Stimulated activated CD4-positive, alpha-beta T cell treated with anti-CD3 and anti-CD28 coated beads, TNF-alpha, amount 100 ng/mL, for 1 hour (primary cell): ENCODE results near the gene SLX9.

ENCODE experiments used
- DNase-seq, 3 donors: peaks; one replicate each; pipeline ENCODE4 v3.0.0-alpha.2; 2020; ENCODE audit warnings: low read depth in 3 of 3, low spot score in 1 of 3

SLX9 gene

DNA sequence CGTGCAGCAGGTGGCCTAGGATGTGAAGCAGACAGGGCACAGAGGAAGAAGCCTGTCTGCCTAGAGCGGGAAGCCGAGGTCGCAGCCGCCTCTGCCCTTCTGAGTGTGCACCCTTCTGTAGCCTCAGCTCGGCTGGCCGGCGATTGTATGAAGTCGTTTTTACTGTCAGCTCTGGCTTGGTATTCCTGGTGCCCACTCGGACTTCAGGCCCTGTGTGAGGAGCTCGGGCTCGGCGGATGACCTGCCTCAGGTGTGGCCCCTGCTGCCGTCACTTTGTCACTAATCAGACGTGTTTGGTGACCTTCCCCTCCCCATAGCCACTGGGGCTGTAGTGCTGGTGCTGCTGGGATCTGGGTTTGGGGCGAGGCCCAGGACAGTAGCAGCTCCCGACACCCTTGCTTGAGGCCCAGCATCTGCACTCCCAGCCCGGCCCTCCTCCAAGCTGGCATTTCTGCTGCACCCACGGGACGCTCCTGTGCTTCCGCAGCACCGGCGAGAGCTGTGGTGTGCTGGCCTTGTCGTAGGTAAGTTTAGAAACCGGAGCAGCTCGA lies 18.1 kb downstream of the SLX9 start:
- DNase-seq = no peak

GRCh38 chr21:44958471-44959191 lies 18.8 kb downstream of the SLX9 start:
- DNase-seq = no peak

DNA sequence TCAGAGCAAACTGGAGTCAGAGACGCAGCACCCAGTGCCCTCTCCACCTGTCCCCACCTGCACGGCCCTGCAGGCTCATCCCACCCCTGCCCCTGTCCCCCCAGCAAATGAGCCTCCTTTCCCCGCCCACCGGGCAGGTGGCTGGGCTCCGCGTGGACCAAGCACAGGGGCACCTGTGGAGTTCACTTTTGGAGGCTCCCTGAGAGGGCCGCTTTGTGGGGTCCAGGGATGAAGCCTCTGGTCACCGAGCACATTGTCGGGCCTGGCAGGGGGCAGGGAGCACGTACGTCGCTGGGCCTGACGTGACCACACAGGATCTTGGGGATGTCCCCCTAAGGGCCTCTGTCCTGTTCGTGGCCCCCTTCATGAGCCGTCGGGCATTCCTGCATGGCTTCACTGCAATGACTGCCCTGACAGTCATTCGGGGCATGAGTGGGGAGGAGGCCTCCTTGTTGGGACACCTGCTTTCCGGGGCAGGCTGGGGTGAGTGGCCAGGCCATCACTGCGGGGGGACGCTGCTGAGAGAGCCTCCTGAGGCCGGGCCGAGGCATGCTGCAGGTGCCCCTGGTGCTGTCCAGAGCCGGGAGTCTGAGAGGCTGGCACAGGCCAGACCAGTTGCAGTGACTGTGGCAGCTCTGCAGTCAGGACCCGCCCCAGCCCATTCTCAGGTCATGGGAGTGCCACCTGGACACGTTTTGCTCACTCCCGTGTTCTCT lies 19.7 kb downstream of the SLX9 start:
- DNase-seq = no peak

DNA sequence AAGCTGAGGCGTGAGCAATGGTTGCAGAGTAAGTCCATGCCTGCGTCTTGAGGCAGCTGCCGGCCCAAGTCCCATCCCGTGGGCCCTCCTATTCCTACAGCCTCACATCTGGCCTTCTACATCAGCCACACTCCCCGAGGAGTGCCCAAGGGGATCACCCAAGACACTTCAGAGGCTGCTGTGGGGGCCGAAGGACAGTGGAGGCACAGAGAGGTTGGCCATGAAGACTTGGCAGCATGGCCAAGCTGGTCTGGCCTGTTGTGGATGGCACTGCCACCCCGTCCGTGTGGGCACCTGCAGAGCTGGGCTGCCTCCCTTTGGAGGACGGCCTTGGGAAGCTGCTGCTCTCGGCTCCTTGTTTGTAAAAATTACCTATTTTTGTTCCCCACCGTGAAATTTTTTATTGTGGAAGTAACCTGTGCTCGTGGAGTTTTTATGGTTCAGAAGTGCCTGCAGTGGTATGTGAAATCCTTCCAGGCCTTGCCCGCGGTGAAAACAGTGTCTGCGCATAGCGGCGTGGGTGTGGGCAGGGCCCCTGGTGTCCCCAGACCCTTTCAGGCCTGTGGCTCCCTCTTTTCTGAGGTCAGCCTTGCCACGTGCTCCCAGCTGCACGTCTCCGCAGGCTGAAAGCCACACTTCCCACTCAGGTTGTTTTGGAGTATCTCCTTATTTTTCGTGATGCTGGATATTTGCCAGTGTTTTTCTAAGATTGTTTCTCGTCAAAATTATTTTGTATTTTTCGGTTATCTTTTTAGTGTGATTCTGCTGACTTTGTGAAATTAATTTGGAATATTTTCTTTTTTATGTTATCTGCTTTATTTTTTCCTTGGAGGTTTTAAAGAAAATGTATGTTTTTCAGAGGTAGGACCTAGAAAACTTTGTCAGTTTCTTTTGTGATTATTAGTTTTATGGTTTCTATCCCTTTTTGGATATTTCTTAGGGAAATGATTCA lies 20.6 kb downstream of the SLX9 start:
- no peak for DNase-seq

DNA sequence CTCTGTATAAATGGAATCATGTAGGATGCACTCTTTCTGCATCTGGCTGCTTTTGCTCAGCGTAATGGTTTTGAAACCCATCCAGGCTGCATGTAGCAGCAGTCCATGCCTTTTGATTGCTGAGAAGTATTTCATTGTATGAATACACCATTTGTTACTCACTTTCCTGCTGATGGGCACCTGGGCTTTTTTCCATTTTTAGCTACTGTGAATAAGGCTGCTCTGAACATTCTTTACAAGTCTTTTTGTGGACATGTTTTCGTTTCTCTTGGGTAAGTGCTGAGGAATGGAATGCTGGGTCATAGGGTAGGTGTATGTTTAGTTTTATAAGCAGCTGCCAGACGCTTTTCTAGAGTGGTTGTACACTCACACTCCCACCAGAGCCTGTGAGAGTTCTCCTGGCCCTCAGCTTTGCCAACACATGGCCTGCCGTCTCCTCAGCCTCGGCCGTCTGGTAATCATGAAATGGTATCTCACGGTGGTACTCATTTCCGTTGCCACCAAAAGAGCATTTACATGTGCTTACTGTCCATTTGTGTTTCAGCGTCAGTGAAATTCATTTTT lies 22.7 kb downstream of the SLX9 start:
- no peak for DNase-seq

- no peak for DNase-seq
These were observed 24.6 kb downstream of the SLX9 start for GRCh38 chr21:44964381-44964780.

GRCh38 chr21:44965251-44966022 lies 25.6 kb downstream of the SLX9 start:
- DNase-seq = no peak

DNA sequence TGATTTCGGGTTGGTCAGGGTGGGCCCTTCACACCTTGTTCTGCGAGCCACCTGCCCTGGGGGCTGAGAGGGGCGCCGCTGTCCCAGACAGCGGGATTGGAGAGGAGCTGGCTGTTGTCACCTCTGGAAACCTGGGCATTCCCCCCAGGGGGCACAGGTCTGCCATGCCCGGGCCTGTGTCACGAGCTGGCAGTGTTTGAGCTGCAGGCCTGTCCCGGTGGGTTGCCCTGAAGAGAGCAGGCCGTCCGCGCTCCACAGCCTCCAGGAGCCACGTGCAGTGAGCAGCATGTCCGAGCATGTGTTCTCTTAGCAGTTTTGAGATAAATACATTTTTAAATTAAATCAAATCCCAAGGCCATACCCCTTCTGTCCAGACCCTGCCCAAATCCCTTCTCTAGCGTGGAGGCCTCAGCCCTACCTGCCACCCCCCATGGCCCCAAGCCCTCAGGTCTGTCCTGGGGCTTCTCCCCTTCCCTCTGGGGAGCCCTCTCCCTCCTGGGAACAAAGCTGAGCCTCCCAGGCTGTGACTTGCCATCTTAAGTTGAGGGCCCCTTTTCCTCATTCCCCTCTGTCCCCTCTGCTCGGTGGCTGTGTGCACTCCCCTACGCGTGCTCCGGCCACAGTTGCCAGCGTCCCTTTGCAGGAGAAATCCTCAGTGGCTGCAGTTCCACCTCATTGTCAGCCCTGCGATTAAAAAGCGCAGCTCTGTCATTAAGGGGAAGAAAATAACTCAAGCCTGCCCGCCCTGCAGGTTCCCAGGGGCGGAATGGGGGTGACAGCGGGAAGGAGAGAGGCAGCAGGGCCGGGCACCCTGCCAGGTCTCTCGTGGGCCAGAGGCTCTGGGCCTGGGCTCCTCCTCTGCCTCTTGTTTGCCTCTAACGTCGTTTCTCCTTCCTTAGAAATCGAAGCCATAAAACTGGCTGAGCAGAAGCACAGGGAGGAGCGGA lies 26.6 kb downstream of the SLX9 start:
- DNase-seq = no peak

- no peak for DNase-seq
These were observed 27.5 kb downstream of the SLX9 start for GRCh38 chr21:44967082-44968047.

GRCh38 chr21:44969066-44969670 lies 29.3 kb downstream of the SLX9 start:
- DNase-seq = no peak

DNA sequence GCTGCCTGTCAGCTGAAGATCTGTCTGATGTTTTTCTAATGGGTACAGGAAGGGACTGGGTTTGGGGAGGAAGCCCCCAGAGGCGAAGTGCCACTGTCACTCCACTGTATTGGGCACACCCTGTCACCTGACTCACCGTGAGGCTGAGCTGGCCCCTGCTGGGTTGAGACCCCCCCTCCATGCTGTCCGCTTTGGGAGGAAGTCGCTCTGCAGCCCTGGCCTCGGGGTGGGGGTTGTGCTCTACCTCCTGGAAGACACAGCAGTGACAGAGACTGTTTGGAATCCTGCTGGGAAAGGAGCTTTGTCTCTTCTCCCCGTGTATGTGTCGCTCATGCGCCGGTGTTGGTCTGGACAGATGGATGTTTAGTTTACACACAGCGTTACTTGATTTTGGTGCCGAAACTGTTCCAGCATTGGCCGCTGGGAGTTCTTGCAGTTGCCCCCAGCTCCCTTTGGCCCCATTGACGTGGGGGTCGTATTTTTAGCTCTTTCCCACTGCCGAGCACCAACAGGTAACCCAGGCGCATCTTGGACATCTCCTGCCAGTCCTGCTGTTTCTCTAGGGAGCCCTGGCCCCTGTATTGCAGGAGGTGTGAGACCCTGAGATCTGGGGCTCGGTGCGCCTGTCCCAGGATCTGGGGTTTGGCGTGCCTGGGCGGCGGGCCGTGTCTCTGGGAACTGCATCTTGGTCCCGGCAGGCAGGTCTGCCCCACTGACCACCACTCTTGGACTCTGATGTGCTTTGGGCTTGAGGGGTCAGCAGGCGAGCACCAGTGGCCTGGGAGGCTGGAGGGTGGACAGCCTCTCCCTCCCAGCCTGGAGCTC lies 30.3 kb downstream of the SLX9 start:
- no peak for DNase-seq

GRCh38 chr21:44970766-44971671 lies 31.2 kb downstream of the SLX9 start:
- DNase-seq = no peak

DNA sequence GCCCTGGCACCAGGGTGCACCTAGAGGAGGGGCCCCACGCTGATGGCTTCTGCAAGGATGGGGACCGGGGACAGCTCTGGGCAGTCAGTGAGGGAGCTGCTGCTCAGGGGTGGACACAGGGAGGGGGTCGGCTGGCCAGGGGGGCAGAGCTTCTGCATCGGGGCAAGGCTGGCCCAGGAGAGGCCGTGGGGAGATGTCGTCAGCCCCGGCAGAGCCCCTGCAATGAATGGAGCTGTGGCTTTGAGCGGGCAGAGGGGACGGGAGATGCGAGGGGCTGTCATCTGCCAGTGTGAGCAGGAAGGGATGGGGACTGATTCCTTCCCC lies 31.8 kb downstream of the SLX9 start:
- DNase-seq = no peak

DNA sequence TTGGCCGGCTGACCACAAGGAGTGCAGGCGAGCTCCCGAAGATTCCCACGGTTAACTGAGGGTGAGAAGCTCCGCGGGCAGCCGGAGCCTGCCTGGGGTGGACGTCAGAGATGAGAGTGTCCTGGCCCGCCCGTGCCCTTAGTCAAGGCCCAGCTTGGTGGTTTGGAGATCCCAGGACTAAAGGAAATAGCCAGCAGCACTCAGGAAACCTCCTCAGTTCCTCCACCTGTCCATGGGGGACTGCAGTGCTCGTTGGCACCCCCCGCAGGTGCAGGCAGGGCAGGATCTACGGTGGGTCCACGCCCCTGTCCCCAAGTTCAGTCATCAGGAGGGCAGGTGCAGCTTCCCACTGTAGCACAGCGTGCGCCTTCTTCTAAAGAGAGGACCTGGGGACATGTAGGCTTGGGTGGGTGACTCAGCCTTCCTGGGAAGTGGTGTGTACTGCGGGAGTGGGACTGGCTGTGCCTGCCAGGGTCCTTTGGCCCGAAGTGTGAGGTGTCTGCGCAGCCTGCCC lies 32.5 kb downstream of the SLX9 start:
- DNase-seq = no peak

- DNase-seq = no peak
These were observed 33.0 kb downstream of the SLX9 start for GRCh38 chr21:44972821-44973220.

- no peak for DNase-seq
These were observed 33.8 kb downstream of the SLX9 start for GRCh38 chr21:44973598-44973997.
